Measurements from ENCODE around the gene ZNF335.
"Not testable (repeated sequence)": the region's sequence is repeated elsewhere in the genome, so short reads cannot be mapped to it uniquely, and the experiment has no call there.

Gene ZNF335

GRCh38 chr20:45934046-45934585 lies 37.9 kb downstream of the ZNF335 start:
- DNase-seq (ENCODE audit: low spot score): peak; percentile 63

GRCh38 chr20:45933266-45934045 lies 38.5 kb downstream of the ZNF335 start:
- no peak for TF ChIP-seq CTCF (IDR thresholded peaks at IDR 0.05; ENCODE audit: extremely low read depth, missing control alignments)
- peak; percentile 70 for DNase-seq (ENCODE audit: low spot score)

More at GRCh38 chr20:45934046-45934585, 37.9 kb downstream of the ZNF335 start:
- TF ChIP-seq CTCF (IDR thresholded peaks at IDR 0.05; ENCODE audit: extremely low read depth, missing control alignments): no peak

- not testable (repeated sequence) for DNase-seq (ENCODE audit: low spot score)
These were observed 40.3 kb downstream of the ZNF335 start for GRCh38 chr20:45931680-45932079.

GRCh38 chr20:45927071-45927878 lies 44.7 kb downstream of the ZNF335 start:
- no peak for TF ChIP-seq CTCF (IDR thresholded peaks at IDR 0.05; ENCODE audit: extremely low read depth, missing control alignments)
- DNase-seq (ENCODE audit: low spot score): no peak

- no peak for TF ChIP-seq CTCF (IDR thresholded peaks at IDR 0.05; ENCODE audit: extremely low read depth, missing control alignments)
- no peak for DNase-seq (ENCODE audit: low spot score)
These were observed 45.3 kb downstream of the ZNF335 start for GRCh38 chr20:45926731-45927070.

GRCh38 chr20:45925821-45926506 lies 46.0 kb downstream of the ZNF335 start:
- no peak for TF ChIP-seq CTCF (IDR thresholded peaks at IDR 0.05; ENCODE audit: extremely low read depth, missing control alignments)
- no peak for DNase-seq (ENCODE audit: low spot score)

GRCh38 chr20:45924391-45925261 lies 47.4 kb downstream of the ZNF335 start:
- TF ChIP-seq CTCF (IDR thresholded peaks at IDR 0.05; ENCODE audit: extremely low read depth, missing control alignments): no peak
- no peak for DNase-seq (ENCODE audit: low spot score)

Measured in GM20000 (cell line).